Erythroblast (primary cell): Measurements from ENCODE around the gene FAM184A.

Experiments
- DNase-seq, 2 experiments: peaks; one replicate each; lab custom pipeline; 2025; lab: John Stamatoyannopoulos, UW
- GATA1 ChIP-seq: IDR thresholded peaks from 2 replicates; pipeline ENCODE4 v1.6.1; 2011; ENCODE audit warnings: low read depth, mild to moderate bottlenecking, control low read depth, low read length, moderate library complexity
- POLR2A ChIP-seq: IDR thresholded peaks from 2 replicates; pipeline ENCODE4 v1.6.1; 2011; ENCODE audit warnings: mild to moderate bottlenecking, low read length

FAM184A gene

GRCh38 chr6:119060255-119060907 is 18.1 kb downstream of the FAM184A start:
- TF ChIP-seq GATA1 (no peak), POLR2A (no peak)
- peak; percentile 20 to 35 for DNase-seq

- no peak for DNase-seq
- TF ChIP-seq GATA1 (no peak), POLR2A (no peak)
These were observed 23.4 kb downstream of the FAM184A start for GRCh38 chr6:119055069-119055468.

- TF ChIP-seq GATA1 (no peak), POLR2A (no peak)
- no peak for DNase-seq
These were observed 25.5 kb downstream of the FAM184A start for GRCh38 chr6:119052987-119053386.

- TF ChIP-seq POLR2A (no peak), GATA1 (no peak)
- no peak for DNase-seq
These were observed 26.1 kb downstream of the FAM184A start for GRCh38 chr6:119052292-119052889.

GRCh38 chr6:119044255-119044654 is 34.2 kb downstream of the FAM184A start:
- DNase-seq: no peak
- TF ChIP-seq POLR2A: no peak
- TF ChIP-seq GATA1: no peak

GRCh38 chr6:119043783-119044182 is 34.7 kb downstream of the FAM184A start:
- TF ChIP-seq GATA1 (no peak), POLR2A (no peak)
- no peak for DNase-seq

GRCh38 chr6:119043265-119043664 is 35.2 kb downstream of the FAM184A start:
- TF ChIP-seq GATA1: no peak
- no peak for TF ChIP-seq POLR2A
- DNase-seq: no peak

GRCh38 chr6:119040636-119041035 is 37.8 kb downstream of the FAM184A start:
- TF ChIP-seq GATA1 (no peak), POLR2A (no peak)

GRCh38 chr6:119040229-119040628 is 38.2 kb downstream of the FAM184A start:
- TF ChIP-seq POLR2A: no peak
- no peak for TF ChIP-seq GATA1
- DNase-seq: no peak

More at GRCh38 chr6:119040636-119041035, 37.8 kb downstream of the FAM184A start:
- no peak for DNase-seq

GRCh38 chr6:119037941-119038623 is 40.4 kb downstream of the FAM184A start:
- TF ChIP-seq GATA1: no peak
- TF ChIP-seq POLR2A: no peak
- DNase-seq: peak; percentile 46 to 81

- peak in 1 of 2 experiments; percentile 40 for DNase-seq
- no peak for TF ChIP-seq GATA1
- no peak for TF ChIP-seq POLR2A
These were observed 41.2 kb downstream of the FAM184A start for GRCh38 chr6:119037264-119037663.

GRCh38 chr6:119036081-119036480 is 42.4 kb downstream of the FAM184A start:
- DNase-seq: no peak
- TF ChIP-seq POLR2A (no peak), GATA1 (no peak)

- TF ChIP-seq GATA1: no peak
- no peak for TF ChIP-seq POLR2A
These were observed 43.0 kb downstream of the FAM184A start for GRCh38 chr6:119035459-119035858.

GRCh38 chr6:119034827-119035458 is 43.5 kb downstream of the FAM184A start:
- TF ChIP-seq GATA1 (no peak), POLR2A (no peak)
- DNase-seq: no peak

More at GRCh38 chr6:119035459-119035858, 43.0 kb downstream of the FAM184A start:
- DNase-seq: peak in 1 of 2 experiments; percentile 41

GRCh38 chr6:119032428-119032827 is 46.0 kb downstream of the FAM184A start:
- TF ChIP-seq GATA1 (no peak), POLR2A (no peak)
- no peak for DNase-seq
